HG03064 (cell line): ENCODE measurements around the gene VSIG4.
A peak's percentile ranks its signal among the peaks of the same experiment; 100 is the strongest.
"Not testable (repeated sequence)": the region's sequence is repeated elsewhere in the genome, so short reads cannot be mapped to it uniquely, and the experiment has no call there.

Experiments used
- ATAC-seq: cut with Tn5 transposase; IDR thresholded peaks from one replicate; pipeline ENCODE4 v1.9.1; 2021; ENCODE audit warnings: low read depth; ENCODE audit not compliant: unreplicated experiment

The VSIG4 gene

GRCh38 chrX:65987811-65988210 lies 52.1 kb downstream of the VSIG4 start:
- ATAC-seq, result no peak

- peak; percentile 89 for ATAC-seq
Measured at GRCh38 chrX:65985922-65986588, 53.8 kb downstream of the VSIG4 start.

- ATAC-seq, result no peak
Measured at GRCh38 chrX:65985211-65985610, 54.7 kb downstream of the VSIG4 start.

GRCh38 chrX:65977161-65977560 lies 62.7 kb downstream of the VSIG4 start:
- not testable (repeated sequence) for ATAC-seq

- ATAC-seq, result no peak
Measured at GRCh38 chrX:65976161-65976560, 63.7 kb downstream of the VSIG4 start.

- not testable (repeated sequence) for ATAC-seq
Measured at GRCh38 chrX:65975161-65975751, 64.6 kb downstream of the VSIG4 start.
